ENCODE results near the gene RIPK4.
"Not testable (repeated sequence)": the region's sequence is repeated elsewhere in the genome, so short reads cannot be mapped to it uniquely, and the experiment has no call there.

Gene RIPK4

DNA sequence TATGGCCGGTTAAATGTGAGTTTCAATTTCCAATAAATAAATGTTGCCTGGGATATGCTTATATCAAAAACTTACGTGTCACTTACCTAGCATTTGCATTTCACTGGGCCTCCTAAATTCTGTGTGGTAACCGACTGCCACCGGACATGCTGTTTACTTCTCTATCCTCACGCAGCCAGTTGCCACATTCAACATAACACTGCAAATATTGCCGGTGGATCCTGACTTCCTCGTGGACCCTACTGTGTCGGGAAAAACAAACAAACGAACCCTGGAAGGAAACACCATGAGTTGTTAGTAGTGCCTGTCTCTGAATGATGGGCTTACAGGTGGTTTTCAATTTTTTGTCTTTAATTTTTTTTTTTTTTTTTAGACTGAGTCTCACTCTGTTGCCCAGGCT is 54.1 kb downstream of the RIPK4 start:
- DNase-seq: no peak

DNA sequence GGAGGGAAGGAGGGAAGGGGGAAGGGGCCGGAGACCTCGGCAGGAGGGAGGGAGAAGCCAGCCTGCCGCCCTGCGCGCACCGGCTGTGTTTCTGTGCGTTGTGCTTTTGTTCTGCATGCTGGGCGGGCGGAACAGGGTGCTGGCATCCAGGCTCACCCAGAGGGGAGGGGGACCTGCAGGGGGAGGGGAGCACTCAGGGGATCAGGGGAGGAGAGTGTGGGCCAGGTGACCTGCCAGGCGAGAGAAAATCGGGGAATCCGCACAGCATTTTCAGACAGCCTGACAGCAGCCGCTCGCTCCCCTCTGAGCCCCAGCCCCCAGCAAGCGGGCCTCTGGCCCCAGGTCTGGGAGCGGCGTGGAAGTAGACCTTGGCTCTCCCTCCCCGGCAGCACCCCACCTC is 54.7 kb downstream of the RIPK4 start:
- DNase-seq: no peak

DNA sequence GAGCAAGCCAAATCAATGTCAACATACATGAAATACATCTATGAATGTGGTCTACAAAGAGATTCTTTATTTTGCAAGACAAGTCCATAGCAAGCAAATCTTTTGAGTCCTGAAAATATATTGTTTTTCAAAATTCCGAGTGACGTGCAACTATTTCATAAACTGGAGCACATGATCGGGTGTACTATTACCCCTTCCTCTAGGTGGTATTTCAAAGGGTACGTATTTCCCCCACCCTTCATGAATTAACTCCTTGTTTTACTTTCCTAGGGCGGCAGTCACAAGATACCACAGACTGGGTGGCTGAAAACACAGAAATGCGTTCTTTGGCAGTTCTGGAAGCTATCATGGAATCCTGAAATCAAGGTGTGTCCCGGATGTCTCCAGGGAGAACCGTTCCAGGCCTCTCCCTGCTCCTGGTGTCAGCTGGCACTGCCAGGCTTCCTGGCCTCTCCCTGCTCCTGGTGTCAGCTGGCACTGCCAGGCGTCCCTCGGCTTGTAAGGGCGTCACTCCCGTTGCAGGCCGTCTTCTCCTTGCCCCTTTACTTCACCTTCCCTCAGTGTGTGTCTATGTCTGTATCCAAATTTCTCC is 55.3 kb downstream of the RIPK4 start:
- DNase-seq: no peak

DNA sequence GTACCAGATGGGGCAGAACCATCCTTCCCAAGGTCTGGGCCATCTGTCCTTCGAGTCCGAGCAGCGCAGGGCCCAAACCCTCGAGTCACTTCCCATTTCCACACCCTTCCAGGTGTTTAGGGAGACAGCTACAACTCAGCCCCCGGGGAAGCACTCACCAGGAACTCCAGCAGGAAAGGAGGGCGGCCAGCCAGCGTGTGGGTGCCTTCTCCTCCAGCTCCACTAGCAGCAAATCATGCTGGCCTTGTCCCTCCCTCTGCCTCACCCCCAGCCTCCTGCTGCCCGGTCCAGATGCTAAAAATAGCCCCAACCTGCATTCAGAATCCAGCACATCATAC is 56.1 kb downstream of the RIPK4 start:
- no peak for DNase-seq

DNA sequence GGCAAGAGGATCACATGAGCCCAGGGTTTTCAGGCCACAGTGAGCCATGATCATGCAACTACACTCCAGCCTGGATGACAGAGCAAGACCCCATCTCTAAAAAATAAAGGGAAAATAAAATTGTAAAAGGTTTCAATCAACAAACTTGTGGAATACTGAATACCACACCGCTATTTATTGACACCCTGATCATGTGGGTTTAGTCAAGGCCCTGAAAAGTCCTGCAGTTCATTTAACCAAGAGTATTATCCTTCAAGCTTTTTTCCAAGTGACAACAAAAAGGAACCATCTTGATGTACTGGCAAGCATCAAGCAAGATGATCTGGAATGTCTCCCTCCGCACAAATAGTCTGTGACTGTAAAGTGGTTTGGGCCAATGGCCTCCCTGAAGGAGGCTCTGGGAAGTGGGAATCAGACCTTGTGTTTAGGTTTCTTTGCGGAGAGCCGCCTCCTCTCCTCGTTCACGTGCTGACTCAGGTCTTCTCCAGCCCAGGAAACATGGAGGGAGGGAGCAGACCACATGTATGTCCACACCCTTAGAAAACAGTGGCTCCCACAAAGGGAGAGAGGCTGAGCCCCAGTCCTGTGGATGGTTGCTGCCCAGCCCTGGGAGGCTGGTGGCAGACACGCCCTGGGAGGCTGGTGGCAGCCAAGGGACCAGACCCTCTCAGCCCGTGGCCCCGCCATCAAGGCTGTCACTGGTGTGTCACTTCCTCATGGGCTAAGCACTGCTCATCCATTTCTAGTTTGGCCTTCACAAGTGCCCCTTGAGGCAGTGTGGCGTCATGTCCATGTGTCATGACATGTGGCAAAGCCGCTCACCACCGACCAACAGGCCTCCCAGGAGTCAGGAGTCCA is 56.7 kb downstream of the RIPK4 start:
- DNase-seq: no peak

DNA sequence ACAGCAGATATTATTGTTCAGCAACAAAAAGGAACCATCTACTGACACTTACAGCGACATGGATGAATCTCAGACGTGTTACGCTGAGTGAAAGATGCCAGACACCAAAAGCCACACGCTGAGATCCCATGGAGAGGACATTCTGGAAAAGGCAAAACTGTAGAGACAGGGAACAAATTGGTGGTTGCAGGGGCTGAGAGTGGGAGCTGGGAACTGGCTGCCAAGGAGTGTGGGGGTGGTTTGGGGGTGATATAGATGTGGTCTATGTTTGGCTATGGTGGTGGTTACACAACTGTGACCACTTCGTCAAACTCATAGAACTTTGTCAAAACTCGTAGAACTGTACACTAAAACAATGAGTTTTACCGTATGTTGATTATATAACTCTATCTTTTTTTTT is 57.7 kb downstream of the RIPK4 start:
- no peak for DNase-seq

DNA sequence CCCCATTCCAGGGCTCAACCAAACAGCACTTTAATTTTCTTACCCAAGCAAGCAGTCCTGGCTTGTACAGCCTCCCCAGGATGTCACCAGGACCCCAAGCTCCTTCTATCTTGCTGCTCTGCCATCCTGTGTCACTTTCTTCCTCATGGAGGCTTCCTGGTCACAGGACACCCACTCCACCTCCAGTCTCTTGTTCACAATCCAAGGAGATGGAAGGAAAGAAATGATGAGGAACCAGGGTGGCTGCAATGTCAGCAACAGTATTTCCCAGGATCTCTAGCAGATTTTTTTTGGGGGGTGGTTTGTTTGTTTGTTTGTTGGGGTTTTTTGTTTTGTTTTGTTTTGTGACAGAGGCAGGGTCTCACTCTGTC is 58.9 kb downstream of the RIPK4 start:
- DNase-seq: no peak

DNA sequence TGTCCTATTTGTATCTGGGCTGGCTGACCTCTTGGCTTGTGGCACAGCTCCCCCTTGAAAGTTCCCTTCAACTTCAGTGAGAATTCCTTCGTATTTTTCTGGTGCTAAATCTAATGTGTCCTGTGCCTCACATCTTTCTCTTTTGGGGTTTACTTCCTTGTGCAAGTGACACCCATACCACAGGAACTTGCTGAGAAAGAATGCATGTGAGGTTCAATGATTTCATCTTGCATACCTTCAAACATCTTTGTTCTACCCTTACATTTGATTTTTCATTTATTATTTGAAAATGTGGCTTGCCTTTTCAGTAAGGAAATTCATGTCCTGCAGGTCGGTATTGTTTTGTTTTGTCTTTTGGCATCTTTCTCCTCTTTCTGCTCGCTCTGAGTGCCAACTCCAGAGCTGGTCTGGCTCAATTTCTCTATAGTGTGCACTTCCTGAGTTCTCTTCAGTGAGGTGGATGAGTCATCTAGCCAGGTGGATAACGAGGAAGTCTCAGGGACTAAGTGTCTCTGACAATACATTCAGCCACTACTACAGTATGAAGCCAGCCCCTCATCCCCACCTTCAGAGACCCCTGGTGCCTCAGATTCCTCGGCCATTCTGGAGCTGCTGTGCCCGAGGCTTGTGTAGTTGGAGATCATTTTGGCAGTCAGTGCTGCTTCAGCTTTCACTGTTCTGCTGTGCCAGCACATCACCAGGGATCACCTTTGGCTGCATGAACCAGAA is 59.5 kb downstream of the RIPK4 start:
- no peak for DNase-seq

DNA sequence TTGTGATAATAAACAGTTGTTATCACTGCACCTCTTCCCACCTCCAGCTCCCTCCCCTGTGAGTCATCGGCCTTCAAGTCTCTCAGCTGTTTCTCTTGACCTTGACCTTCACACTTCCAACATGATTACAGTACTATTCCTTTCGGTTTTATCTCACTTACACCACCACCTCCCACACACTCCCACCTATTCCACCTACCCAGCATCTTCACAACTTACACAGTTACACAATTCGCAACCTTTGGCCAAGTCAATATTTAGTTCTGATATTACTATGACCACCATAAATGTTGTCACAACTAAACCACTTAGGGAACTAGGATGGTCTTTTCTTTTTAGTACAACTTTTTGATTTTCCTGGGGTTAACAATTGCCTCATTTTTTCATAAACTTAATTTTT is 60.2 kb downstream of the RIPK4 start:
- no peak for DNase-seq

DNA sequence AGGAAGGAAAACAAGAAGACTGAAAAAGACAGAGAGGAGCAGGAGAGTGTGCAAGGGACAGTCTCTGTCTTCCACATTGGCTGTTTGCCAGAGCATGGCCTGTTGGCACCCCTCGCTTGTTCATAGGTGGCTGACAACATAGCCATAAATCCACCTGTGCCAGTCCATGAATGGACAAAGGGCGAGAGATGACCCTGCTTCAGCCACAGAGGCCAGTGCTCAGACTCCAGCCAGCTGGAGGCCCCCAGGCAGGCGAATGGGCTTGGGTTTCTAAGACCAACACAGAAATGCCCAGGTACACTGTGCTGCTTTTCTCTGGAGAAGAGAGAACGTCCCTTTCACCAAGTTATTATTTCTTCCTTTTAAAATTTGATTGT is 60.6 kb downstream of the RIPK4 start:
- no peak for DNase-seq

DNA sequence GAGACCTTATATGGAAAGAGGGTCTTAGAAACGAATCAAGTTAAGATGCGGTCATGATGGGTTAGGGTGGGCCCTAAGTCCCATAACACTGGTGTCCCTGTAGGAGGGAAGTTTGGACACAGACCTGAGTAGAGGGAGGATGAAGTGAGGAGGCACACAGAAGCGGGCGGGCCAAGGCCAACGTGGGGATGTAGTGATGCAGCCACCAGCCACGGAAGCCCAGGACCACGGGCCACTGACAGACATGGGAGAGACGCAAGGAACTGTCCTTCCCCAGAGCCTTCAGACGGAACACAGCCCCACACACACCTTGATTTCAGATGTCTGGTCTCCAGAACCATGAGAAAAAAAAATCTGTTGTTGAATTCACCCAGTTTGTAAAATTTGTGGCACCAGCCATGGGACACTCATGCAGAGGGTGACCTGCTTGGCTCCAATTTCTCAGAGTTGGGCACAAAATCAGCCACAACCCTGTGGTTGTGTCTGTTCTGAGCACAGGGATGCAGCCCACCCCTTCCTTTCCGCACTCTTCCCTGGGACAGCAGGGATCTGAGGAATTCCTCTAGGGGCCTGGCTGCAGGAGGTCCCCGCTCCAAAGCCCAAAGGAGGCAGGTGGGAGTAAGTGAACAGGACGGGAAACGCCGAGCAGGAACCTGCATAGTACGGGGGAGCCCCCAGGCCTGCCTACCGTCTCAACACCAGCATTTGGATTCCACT is 61.1 kb downstream of the RIPK4 start:
- DNase-seq: no peak

DNA sequence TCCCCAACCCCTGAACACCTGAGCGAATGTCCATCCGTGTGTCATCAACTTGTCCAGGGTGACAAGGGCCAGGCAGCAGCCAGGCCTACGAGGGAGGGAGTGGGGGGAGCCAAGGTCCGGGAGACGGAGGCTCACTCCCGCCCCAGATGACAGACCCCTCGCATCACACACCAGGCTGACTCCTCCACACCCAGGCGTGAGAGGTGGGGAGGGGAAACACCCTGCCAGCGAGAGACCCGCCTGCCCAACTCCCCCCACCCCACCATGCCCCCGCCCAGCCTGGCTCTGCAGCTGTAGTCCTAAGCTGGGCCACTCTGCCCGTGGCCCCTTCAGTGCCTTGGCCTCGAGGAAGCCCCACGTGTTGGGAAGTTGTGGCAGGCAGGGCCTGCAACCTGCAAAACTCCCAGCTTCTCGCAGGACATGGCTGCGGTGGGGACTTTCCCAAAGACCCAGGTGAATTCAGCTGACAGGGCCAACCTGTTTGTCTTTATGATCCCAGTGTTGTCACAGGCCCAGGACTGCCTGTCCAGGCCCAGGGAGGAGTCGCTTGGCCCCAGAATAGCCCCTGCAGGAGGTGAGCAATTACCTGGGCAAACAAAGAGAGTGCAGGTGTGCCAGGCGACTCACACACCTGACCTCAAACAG is 62.9 kb downstream of the RIPK4 start:
- no peak for DNase-seq

DNA sequence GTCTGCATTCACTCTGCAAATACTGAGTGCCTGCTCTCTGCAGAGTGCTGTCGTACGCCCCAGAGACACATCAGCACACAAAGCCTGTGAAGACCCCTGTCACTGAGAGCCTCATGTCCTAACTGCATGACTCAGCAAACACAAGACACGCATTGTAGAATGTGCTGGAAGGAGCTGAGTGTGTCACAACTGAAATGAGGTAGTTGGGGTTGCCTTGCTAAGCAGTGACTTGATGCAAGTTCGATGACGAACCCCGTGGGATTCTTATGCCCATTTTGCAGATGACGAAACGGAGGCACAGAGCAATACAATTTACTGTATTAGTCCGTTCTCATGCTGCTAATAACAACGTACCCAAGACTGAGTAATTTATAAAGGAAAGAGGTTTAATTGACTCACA is 65.1 kb downstream of the RIPK4 start:
- DNase-seq: no peak

DNA sequence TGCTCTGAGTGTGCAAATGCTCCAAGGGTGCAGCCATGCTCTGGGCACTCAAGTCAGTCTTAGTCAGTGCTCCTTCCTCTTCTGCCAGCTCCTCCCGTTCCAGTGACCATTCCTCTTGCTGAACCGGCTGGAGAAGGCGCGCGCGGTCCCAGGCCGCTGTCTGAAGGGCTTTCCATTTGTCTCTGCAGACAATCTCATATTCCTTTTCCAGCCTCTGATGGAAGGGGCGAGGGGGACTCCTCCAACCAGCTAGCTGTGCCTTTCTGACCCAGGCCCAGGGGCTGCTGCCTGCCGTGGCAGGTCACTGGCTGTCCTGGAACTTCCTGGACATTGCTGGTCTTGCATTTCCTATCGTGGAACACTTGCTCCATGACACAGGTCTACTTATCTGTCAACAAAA is 67.5 kb downstream of the RIPK4 start:
- DNase-seq: no peak

DNA sequence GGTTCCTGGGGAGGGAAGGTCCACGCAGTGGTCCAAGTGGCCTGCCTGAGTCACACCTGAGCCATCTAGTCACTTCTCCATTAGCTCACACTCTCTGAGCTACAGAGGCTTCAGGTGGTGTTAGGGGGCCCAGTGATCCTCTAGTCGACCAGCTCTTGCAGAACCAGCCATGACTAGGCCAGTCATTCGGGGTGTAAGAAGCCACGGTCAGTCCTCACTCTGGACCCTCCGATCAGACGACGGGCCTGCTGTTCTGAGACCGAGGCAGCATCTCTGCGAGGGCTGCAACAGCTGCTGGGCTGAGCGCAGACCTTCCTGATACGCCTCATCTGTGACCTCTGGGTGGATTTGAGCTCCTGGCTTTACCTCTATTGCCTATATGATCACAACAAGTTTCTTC is 68.8 kb downstream of the RIPK4 start:
- DNase-seq: no peak

DNA sequence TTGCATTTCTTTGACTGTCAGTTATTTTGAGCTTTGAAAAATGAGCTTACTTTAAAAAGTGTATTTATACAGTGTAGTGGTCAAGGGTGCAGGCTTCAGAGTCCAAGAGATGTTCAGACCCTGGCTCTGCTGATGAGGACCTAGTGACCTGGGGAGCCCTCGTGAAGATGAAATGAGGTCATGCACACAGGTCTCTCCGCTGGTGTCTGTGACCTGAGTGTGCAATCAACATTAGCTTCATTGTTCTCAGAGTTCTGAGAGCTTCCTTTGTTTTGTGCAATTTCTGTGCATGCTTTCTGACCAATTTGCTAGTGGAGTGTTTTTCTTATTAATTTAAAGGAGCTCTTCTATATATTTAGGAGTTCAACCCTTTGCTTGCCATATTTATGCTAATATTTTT is 71.3 kb downstream of the RIPK4 start:
- DNase-seq: no peak

DNA sequence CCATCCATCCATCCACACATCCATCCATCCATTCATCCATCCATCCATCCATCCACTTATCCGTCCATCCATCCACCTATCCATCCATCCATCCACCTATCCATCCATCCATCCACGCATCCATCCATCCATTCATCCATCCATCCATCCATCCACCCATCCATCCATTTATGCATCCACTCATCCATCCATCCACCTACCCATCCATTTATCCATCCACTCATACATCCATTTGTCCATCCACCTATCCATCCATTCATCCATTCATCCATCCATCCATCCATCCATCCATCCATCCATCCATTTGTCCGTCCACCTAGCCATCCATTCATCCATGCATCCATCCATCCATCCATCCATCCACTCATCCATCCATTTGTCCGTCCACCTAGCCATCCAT is 72.8 kb downstream of the RIPK4 start:
- DNase-seq: not testable (repeated sequence)

DNA sequence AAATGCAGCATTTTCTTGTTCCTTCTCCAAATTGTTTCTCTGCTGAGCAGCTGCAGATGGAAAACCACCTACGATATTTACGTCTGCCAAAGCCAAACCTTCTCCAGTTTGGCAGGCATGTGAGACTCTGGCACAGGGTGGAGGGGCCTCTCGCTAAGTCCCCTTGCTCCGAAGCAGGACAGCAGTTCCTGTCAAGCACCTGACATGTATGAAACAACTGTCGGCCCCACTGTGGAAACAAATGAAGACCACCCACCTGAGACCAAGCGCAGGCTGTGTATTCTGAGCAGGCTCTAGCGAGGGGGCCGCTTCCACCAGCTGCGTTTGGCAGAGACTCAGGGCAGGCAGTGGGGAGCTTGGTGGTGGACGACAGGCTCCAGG is 74.7 kb downstream of the RIPK4 start:
- no peak for DNase-seq

DNA sequence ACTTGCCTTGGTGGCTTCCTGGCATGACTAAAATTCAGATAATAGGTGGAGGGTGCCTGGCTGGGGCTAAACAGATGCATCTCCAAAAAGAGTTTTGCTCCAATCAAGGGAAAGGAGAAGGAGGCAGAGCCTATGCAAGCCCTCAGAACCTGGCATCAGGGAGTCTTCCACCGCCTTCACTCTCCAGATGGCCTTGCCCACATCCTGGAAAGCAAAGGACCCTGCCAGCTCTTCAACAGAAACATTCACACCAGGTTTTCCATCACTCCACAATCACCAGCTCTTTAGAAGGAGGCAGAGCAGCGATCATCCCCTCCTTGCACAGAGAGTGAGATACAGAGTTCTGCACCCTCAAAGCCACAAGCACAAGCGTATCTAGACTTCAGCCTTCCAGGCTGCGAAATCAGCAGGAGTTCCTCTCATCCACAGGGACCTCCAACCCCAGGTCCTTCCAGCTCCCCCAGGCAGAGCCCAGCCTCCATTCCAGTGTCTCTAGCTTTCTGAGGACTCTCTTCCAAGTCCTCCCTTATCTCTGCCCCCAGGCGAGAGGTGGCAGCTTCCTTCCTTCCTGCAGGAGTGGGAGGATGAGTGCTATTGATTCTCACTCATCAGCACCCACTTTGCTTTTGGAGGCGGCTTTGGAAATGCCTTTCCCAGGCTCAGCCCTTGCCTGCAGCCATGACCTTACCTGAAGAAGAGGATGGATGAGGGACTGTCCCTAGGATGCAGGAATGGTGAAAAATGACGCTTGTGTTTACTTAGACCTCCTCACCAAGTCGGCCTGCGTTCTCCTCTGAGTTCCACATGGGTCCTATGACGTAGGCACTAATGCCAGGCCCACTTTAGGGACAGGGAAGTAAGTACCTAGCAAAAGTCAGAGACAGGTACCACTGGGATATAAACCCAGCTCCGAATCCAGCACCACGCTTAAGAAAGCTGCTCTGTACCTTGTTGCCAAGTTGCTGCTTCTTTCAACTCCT is 75.4 kb downstream of the RIPK4 start:
- no peak for DNase-seq

Data from OCI-M1 (cell line).